GM19035 (cell line): Measurements from ENCODE around the gene CCDC191.
A peak's percentile ranks its signal among the peaks of the same experiment; 100 is the strongest.

ENCODE experiments used
- ATAC-seq: cut with Tn5 transposase; IDR thresholded peaks from one replicate; pipeline ENCODE4 v1.9.1; 2021; ENCODE audit not compliant: unreplicated experiment

Gene CCDC191, protein sequence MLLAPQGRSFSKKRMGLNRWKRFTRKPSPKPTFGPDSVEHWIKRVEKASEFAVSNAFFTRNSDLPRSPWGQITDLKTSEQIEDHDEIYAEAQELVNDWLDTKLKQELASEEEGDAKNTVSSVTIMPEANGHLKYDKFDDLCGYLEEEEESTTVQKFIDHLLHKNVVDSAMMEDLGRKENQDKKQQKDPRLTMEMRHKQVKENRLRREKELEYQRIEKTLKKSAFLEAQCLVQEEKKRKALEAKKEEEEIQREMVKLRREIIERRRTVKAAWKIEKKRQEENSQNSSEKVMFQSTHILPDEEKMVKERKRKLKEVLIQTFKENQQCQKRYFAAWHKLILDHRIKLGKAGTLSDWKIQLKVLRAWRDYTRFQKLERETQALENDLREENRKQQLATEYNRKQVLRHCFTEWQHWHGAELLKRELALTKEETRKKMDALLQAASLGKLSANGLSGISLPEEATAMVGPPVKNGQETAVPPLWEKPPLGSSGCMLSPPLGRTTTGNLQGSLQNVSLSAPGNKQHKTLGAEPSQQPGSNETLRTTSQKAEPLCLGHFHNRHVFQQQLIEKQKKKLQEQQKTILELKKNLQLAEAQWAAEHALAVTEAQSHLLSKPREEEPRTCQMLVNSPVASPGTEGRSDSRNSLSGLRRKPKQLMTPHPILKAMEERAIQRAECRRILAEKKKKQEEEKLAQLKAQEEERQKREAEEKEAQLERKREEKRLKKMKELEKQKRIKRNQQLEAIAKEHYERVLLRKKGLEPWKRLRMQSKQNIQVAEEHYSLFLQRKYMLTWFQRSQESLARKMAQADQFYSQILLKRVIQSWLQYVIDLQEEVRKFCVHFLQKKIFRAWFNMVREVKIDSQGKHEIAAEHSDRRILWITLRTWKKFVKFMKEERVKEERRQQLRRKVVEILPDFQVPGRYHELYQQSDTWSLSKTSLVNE

GRCh38 chr3:114056130-114057010 is at the start of gene CCDC191, which contains the start of gene QTRT2:
TSS of gene CCDC191 (minus strand) at chr3:114056526. CDS start at chr3:114056466, 60 bp downstream.
TSS of gene QTRT2 (plus strand) at chr3:114056737. CDS start at chr3:114065258, 8,521 bp downstream.
- peak; percentile 98 for ATAC-seq

- no peak for ATAC-seq
Observed at GRCh38 chr3:114104414-114104813, 48.1 kb upstream of the CCDC191 start.

DNA sequence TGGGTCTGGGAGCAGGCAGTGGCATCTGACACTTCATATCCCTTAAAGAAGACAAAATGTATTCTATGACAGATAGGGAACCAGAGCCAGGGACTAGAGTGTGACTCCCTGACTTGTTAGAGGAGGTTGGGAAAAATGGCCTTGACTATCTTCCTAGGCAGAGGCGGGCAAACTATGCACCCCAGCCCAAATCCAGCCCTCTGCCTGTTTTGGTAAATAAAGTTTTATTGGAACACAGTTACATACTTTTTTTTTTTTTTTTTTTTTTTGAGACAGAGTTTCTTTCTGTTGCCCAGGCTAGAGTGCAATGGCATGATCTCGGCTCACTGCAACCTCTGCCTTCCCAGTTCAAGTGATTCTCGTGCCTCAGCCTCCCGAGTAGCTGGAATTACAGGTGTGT is 47.5 kb upstream of the CCDC191 start:
- ATAC-seq, result no peak

DNA sequence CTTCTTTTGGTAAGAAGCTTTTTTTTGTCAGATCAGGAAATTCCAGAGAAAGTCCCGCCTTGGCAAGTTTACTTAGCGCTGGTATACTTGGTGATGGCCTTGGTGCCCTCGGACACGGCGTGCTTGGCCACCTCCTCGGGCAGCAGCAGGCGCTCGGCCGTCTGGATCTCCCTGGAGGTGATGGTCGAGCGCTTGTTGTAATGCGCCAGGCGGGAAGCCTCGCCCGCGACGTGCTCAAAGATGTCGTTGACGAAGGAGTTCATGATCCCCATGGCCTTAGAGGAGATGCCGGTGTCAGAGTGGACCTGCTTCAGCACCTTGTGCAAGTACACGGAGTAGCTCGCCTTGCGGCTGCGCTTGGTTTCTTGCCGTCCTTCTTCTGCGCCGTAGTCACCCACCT is 46.9 kb upstream of the CCDC191 start:
- no peak for ATAC-seq

DNA sequence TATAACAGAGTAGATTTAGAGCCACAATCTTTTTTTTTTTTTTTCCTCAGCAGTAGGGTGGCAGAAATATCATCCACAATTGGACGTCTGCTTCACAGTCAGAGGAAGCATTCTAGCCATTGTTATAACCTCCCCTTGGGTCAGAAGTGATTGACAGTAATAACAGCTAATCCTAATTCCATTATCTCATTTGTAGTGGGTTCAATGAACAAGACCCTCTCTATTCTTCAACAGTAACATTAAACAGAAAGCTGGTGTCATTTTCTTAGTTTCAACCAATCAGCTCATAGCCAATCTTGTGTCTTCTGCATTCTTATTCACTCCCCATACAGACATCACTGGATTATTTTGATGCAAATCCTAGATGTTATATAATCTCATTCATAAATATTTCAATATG is 44.8 kb upstream of the CCDC191 start:
- ATAC-seq, result no peak

DNA sequence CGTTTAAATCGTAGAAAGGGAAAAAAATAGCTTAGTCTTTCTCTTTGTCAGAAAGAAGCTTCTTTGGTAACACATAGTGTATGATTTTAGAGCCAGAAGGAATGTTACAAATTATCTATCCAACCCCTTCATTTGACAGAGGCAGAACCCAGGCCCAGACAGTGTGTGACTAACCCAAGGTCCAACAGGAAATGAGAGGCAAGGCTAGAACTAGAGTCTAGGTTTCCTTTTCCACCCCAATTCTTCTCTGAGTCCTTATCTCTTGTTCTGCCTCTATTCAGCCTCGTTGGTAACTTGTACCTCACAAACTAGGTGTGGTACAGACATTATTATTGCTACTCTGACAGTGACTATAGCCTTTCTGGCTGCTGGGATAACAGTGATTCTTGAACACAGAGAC is 39.5 kb upstream of the CCDC191 start:
- ATAC-seq, result no peak

DNA sequence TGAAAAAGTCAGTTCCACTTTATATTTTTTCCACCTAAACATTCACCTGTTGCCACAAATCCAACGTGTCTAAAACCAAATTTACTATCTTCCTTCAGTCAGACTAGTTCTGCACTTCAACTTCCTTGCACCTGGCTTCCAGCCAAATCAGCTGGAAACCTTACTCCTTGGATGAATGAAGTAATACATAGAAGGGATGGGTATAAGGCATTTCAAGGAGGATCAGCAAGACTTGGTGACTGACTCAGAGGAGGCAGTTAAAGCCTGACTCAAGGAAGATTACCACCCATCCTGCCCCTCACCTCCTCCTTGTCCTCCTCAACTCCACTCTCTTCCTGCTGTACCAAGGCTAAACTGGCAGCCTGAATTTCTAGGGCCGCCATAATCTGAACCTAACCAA is 37.3 kb upstream of the CCDC191 start:
- ATAC-seq, result no peak

DNA sequence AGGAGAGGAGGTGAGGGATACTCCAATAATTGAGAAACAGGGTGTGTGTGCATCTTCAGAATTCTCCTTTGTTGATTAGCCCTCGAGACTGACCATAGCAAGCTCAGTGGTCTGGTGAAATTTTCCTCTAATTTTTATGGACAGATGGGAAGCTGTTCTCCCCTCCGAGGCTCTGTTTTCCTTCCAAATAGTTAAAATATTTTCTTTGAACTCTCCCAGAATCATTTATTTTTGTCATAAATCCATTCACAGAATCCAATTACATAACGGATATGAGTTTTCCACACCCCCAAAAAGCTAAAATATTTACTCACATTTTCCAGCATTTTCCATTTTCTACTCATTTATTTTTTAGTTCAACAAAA is 36.7 kb upstream of the CCDC191 start:
- ATAC-seq, result no peak

GRCh38 chr3:114092151-114093015 is 36.1 kb upstream of the CCDC191 start:
- ATAC-seq, result no peak

DNA sequence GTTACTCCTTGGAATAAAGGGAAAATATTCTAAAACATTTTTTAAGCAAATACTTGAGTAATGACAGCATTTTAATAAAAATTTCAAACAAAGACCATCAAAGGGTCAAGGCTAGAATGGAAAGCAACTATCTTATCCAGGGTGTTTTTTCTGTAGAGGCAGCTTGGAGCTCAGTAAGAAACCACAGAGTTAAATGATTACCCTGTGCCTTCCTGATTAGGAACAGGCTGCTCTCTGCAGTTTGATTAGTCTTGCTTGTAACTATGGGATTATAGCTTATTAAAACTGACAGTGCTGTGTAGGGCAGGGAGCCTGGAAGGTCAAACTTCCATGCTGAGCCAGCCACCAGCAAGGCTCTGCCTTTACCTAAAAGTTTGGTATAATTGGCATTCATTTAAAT is 33.3 kb upstream of the CCDC191 start:
- no peak for ATAC-seq

GRCh38 chr3:114086356-114086755 is 30.0 kb upstream of the CCDC191 start:
- no peak for ATAC-seq

GRCh38 chr3:114083112-114083511 is 26.8 kb upstream of the CCDC191 start:
- ATAC-seq, result no peak

DNA sequence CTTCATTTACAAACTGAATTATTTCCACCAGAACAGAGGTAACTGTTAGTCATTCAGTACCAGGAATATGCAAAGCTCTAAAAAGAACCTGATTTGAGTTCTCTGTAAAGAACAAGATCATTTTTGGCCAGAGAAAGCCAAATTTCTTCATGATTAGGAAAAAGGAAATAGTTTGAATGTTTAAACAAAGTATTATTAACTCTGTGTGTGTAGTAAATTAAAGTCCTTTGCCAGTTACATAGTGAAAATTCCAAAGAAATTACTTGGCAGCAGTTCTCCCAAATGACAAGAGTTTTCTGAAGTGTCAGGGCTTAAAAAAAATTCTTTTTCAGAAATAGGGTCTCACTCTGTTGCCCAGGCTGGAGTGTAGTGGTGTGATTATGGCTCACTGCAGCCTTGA is 24.7 kb upstream of the CCDC191 start:
- ATAC-seq, result no peak

DNA sequence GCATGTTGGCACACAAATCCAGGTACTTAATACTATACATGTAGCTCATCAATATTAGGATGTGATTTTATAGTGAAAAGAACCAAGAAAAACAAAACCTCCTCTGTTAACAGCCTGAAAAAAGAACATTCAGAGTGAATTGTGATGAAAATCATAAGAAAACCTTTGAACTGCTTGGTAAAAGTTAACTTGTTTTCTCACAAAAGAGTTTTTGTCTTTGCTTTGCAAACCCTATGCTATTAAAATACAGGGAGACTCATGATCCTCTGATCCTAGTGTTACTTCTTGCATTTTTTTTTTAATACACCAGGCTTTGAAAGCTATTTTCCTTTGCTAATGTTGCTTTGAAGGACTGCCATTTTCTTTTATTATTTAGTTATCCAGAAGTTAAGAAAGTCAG is 23.9 kb upstream of the CCDC191 start:
- no peak for ATAC-seq

GRCh38 chr3:114079761-114080160 is 23.4 kb upstream of the CCDC191 start:
- ATAC-seq, result no peak

- no peak for ATAC-seq
Observed at GRCh38 chr3:114078126-114078525, 21.8 kb upstream of the CCDC191 start.

DNA sequence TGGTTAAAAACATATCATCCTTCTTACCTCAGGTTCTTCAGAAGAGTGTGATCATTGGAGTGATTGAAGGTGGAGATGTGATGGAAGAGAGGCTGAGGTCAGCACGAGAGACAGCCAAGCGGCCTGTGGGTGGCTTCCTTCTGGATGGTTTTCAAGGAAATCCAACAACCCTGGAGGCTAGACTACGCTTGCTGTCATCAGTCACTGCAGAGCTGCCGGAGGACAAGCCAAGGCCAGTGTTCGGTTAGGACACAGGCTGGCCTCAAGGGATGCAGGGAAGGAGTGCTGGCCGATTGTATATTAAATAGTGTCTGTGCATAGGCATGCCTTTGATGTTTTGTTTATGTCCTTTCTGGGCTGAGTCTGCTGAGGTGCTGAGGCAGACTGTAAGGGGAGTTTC is 20.4 kb upstream of the CCDC191 start:
- no peak for ATAC-seq

GRCh38 chr3:114071786-114072185 is 15.5 kb upstream of the CCDC191 start:
- ATAC-seq, result no peak

GRCh38 chr3:114068336-114068735 is 12.0 kb upstream of the CCDC191 start:
- ATAC-seq, result no peak

DNA sequence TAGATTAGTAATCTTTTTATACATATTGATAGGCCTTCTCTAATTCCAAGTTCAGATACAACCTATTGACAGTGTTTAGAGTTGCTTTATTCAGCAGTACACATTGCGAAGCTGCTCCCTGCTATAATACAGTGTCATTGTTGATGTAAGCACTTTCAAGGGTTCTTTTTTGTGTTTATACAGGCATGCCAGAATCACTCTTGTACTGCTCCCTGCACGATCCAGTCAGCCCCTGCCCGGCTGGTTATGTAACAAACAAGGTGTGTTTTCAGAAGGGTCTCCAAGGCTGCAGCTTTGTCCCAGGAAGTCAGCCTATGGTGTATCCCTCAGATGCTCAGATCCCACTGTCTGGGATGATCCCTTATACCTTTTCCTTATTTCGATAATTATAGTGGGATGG is 11.5 kb upstream of the CCDC191 start:
- ATAC-seq, result no peak
